Thyroid gland (tissue), 4 donors: Measurements from ENCODE around the gene MAP1LC3B2.

ENCODE experiments used
- CTCF ChIP-seq, 6 experiments: fragments of 200-600 bp in 3 of 6; fragments of 450-650 bp in 3 of 6; sonication (generic) in 3 of 6; IDR thresholded peaks; one replicate each; pipeline ENCODE4 v1.5.1; 2016 to 2019; ENCODE audit warnings: antibody characterized with exemption in 6 of 6, mild to moderate bottlenecking in 2 of 6, inconsistent platforms in 1 of 6, moderate library complexity in 1 of 6
- POLR2A ChIP-seq, 2 donors: fragments of 450-650 bp; IDR thresholded peaks; one replicate each; pipeline ENCODE4 v1.6.1; 2017; ENCODE audit warnings: antibody characterized with exemption in 2 of 2, mild to moderate bottlenecking in 2 of 2, moderate library complexity in 1 of 2

GRCh38 chr12:116513944-116514343, 45.2 kb upstream of the MAP1LC3B2 start:
- TF ChIP-seq CTCF (IDR thresholded peaks at IDR 0.05) (no peak), POLR2A (IDR thresholded peaks at IDR 0.05) (no peak)
